Stomach (tissue), 9 donors: ENCODE measurements around the gene PRICKLE2. TPM values are rescaled to one million over a fixed set of nuclear protein-coding genes. Genes with fewer than 3 reads are reported as not detected.

Experiments
- DNase-seq, 2 donors: peaks; one replicate each; pipeline versions ENCODE4 v3.0.0 to v3.0.0-alpha.2; 2013 to 2019
- H3K27ac ChIP-seq, 5 donors: fragments of 200-600 bp in 4 of 5; sonication (generic) in 4 of 5; one replicate each; pipeline ENCODE4 v1.5.1; 2013 to 2019; ENCODE audit warnings: mild to moderate bottlenecking in 1 of 5, moderate library complexity in 1 of 5
- H3K27me3 ChIP-seq, 3 donors: fragments of 200-600 bp; sonication (generic); one replicate each; pipeline ENCODE4 v1.5.1; 2017 to 2019; ENCODE audit warnings: mixed run types in 1 of 3
- H3K36me3 ChIP-seq, 4 donors: fragments of 200-600 bp; sonication (generic); 1 replicate in 3 of 4; 2 replicates in 1 of 4; pipeline ENCODE4 v1.5.1; 2016 to 2019
- H3K4me1 ChIP-seq, 4 donors: fragments of 200-600 bp; sonication (generic); one replicate each; pipeline ENCODE4 v1.5.1; 2016 to 2019
- H3K4me3 ChIP-seq, 4 donors: fragments of 200-600 bp; sonication (generic) in 3 of 4; one replicate each; pipeline ENCODE4 v1.5.1; 2016 to 2019; ENCODE audit warnings: mild to moderate bottlenecking in 1 of 4
- H3K9me3 ChIP-seq, 4 donors: fragments of 200-600 bp; sonication (generic); one replicate each; pipeline ENCODE4 v1.5.1; 2016 to 2019
- CTCF ChIP-seq, 7 experiments: fragments of 450-650 bp in 4 of 7; fragments of 200-600 bp in 3 of 7; sonication (generic) in 3 of 7; IDR thresholded peaks; one replicate each; pipeline ENCODE4 v1.5.1; 2016 to 2019; ENCODE audit warnings: antibody characterized with exemption in 7 of 7, control low read depth in 2 of 7, mild to moderate bottlenecking in 1 of 7
- EP300 ChIP-seq: sonication (generic); formaldehyde crosslinking; IDR thresholded peaks from one replicate; pipeline ENCODE4 v1.6.1; 2017; ENCODE audit warnings: antibody characterized with exemption
- POLR2A ChIP-seq, 4 donors: fragments of 450-650 bp; IDR thresholded peaks; one replicate each; pipeline ENCODE4 v1.6.1; 2016; ENCODE audit warnings: antibody characterized with exemption in 4 of 4, control low read depth in 2 of 4, mild to moderate bottlenecking in 1 of 4, moderate library complexity in 1 of 4
- POLR2AphosphoS5 ChIP-seq, 3 donors: sonication (generic); formaldehyde crosslinking; IDR thresholded peaks; one replicate each; pipeline ENCODE4 v1.6.1; 2016; ENCODE audit warnings: antibody characterized with exemption in 3 of 3
- WGBS, 5 donors: extraction: QIAGEN DNeasy Blood & Tissue Kit in 3 of 5; methylation state at CpG; one replicate each; pipeline versions ENCODE4 v1.1.5 to v1.1.7; 2013 to 2018; 5-methylcytosine and 5-hydroxymethylcytosine counted together
- intact Hi-C: fragments of 100-400 bp; cut with DNase I; formaldehyde crosslinking; loops from one replicate; pipeline ENCODE4 v1.15.1; 2023; ENCODE audit warnings: low total_unique reads
- polyA plus RNA-seq, 3 donors: library from polyadenylated mRNA; stranded (reverse); fragments of 200-250 nt; gene quantifications; one replicate each; pipeline ENCODE4 v1.2.3, GENCODE V29; 2013
- total RNA-seq, 5 donors: library from RNA; depleted of rRNA; stranded (reverse); fragments of >200 nt; gene quantifications; one replicate each; pipeline versions ENCODE4 v1.1.0 to v1.2.3, GENCODE V29; 2014 to 2016
- donor health status: healthy with polysubstance abuse.
- donor health status: Bipolar disorder and iron deficiency.
- donor health status: healthy.

PRICKLE2 gene
- total and polyA plus RNA-seq, 8 donors = 3.7 to 59.1 (median 21.0) TPM

- Histone ChIP-seq H3K4me1 (peaks cover 0 to 7% (median 0%) of the 10 kb centered on the region in 4 donors), H3K27ac (no peak overlapping the region), H3K36me3 (peaks cover 0 to 18% (median 15%) of the 10 kb centered on the region in 4 donors), H3K4me3 (no peak overlapping the region), H3K27me3 (no peaks in the 10 kb centered on the region), H3K9me3 (no peaks in the 10 kb centered on the region)
- TF ChIP-seq POLR2A (IDR thresholded peaks at IDR 0.05) = no peak
- DNase-seq = no peak
- intact Hi-C loops = no loop called here
- 82 to 93% (median 85%) methylated on average over 5 of the region's 5 CpGs for WGBS, 5 donors
Measured at GRCh38 chr3:64196236-64196929, 28.9 kb downstream of the PRICKLE2 start.

GRCh38 chr3:64195789-64196188 is 29.5 kb downstream of the PRICKLE2 start:
- intact Hi-C loops = no loop called here
- no peak for DNase-seq
- peaks cover 0 to 18% (median 15%) of the 10 kb centered on the region in 4 donors for H3K36me3 ChIP-seq
- no peak overlapping the region for H3K27ac ChIP-seq
- H3K4me3 ChIP-seq = no peak overlapping the region
- peaks cover 0 to 9% (median 0%) of the 10 kb centered on the region in 4 donors for H3K4me1 ChIP-seq
- no peaks in the 10 kb centered on the region for H3K27me3 ChIP-seq
- no peaks in the 10 kb centered on the region for H3K9me3 ChIP-seq
- WGBS, 5 donors = 88 to 97% (median 91%) methylated on average over 1 of the region's 1 CpG
- no peak for TF ChIP-seq CTCF (IDR thresholded peaks at IDR 0.05)

GRCh38 chr3:64191822-64192221 is 33.4 kb downstream of the PRICKLE2 start:
- intact Hi-C loops = no loop called here
- no peak overlapping the region for H3K4me3 ChIP-seq
- TF ChIP-seq EP300 = no peak
- TF ChIP-seq POLR2A (IDR thresholded peaks at IDR 0.05) = no peak
- no peak for TF ChIP-seq CTCF (IDR thresholded peaks at IDR 0.05)
- no peak for TF ChIP-seq POLR2AphosphoS5 (IDR thresholded peaks at IDR 0.05)
- no peaks in the 10 kb centered on the region for H3K9me3 ChIP-seq
- no peaks in the 10 kb centered on the region for H3K27me3 ChIP-seq
- peaks cover 16 to 41% (median 26%) of the 10 kb centered on the region in 4 donors for H3K4me1 ChIP-seq
- H3K36me3 ChIP-seq = peaks cover 0 to 6% (median 2%) of the 10 kb centered on the region in 4 donors
- WGBS, 5 donors = 81 to 89% (median 87%) methylated on average over 6 of the region's 6 CpGs
- DNase-seq = no peak
- H3K27ac ChIP-seq = peak overlapping the region in 1 of 5 donors; percentile 18

- intact Hi-C loops = no loop called here
- no peak for DNase-seq
- peaks cover 23 to 49% (median 32%) of the 10 kb centered on the region in 4 donors for H3K4me1 ChIP-seq
- H3K36me3 ChIP-seq = peaks cover 0 to 6% (median 0%) of the 10 kb centered on the region in 4 donors
- no peak for TF ChIP-seq CTCF (IDR thresholded peaks at IDR 0.05)
- TF ChIP-seq POLR2AphosphoS5 (IDR thresholded peaks at IDR 0.05) = peak in 1 of 3 donors; percentile 55
- no peak overlapping the region for H3K4me3 ChIP-seq
- no peaks in the 10 kb centered on the region for H3K9me3 ChIP-seq
- H3K27ac ChIP-seq = peak overlapping the region in 3 of 5 donors; percentile 15 to 74 (median 61)
- WGBS, 5 donors = 78 to 87% (median 84%) methylated on average over 8 of the region's 8 CpGs
- no peaks in the 10 kb centered on the region for H3K27me3 ChIP-seq
Measured at GRCh38 chr3:64190517-64191515, 34.5 kb downstream of the PRICKLE2 start.
